G401.6 (cell line): ENCODE results near the gene NCOA5.

Source experiments
- FAIRE-seq: peaks from 2 replicates; lab custom pipeline; 2012; peaks lifted over from hg19 to GRCh38; lab: Jason Lieb, UNC

The NCOA5 gene

GRCh38 chr20:46035713-46036112 lies 54.0 kb downstream of the NCOA5 start:
- FAIRE-seq: no peak

GRCh38 chr20:46035253-46035652 lies 54.5 kb downstream of the NCOA5 start:
- no peak for FAIRE-seq

GRCh38 chr20:46034039-46034438 lies 55.7 kb downstream of the NCOA5 start:
- no peak for FAIRE-seq

GRCh38 chr20:46031701-46032254 lies 58.0 kb downstream of the NCOA5 start:
- FAIRE-seq: no peak

- no peak for FAIRE-seq
Measured at GRCh38 chr20:46031014-46031569, 58.7 kb downstream of the NCOA5 start.

GRCh38 chr20:46030284-46031013 lies 59.3 kb downstream of the NCOA5 start:
- FAIRE-seq: no peak

- FAIRE-seq: no peak
Measured at GRCh38 chr20:46028772-46029371, 60.9 kb downstream of the NCOA5 start, which contains the start of gene SLC12A5. Gene SLC12A5, plus strand, starts transcription at chr20:46029215. Its CDS starts 130 bp downstream, at chr20:46029345.

- FAIRE-seq: no peak
Measured at GRCh38 chr20:46028110-46028509, 61.7 kb downstream of the NCOA5 start.

GRCh38 chr20:46027245-46027853 lies 62.4 kb downstream of the NCOA5 start:
- FAIRE-seq: no peak

- no peak for FAIRE-seq
Measured at GRCh38 chr20:46025376-46025783, 64.4 kb downstream of the NCOA5 start.

GRCh38 chr20:46023999-46024398 lies 65.8 kb downstream of the NCOA5 start:
- no peak for FAIRE-seq

GRCh38 chr20:46023148-46023484 lies 66.6 kb downstream of the NCOA5 start:
- no peak for FAIRE-seq

- FAIRE-seq: no peak
Measured at GRCh38 chr20:46022411-46023147, 67.2 kb downstream of the NCOA5 start.

- FAIRE-seq: peak; percentile 49
Measured at GRCh38 chr20:46021361-46022359, 68.1 kb downstream of the NCOA5 start.

- FAIRE-seq: no peak
Measured at GRCh38 chr20:46020555-46020954, 69.2 kb downstream of the NCOA5 start.

GRCh38 chr20:46018611-46019010 lies 71.2 kb downstream of the NCOA5 start:
- FAIRE-seq: no peak

- FAIRE-seq: no peak
Measured at GRCh38 chr20:46018112-46018511, 71.7 kb downstream of the NCOA5 start.

GRCh38 chr20:46017272-46017671 lies 72.5 kb downstream of the NCOA5 start:
- FAIRE-seq: no peak

- FAIRE-seq: no peak
Measured at GRCh38 chr20:46014517-46015396, 75.0 kb downstream of the NCOA5 start.
